Caco-2 (cell line): Measurements from ENCODE around the gene RBM4B. TPM values are rescaled to one million over a fixed set of nuclear protein-coding genes. Genes with fewer than 3 reads are reported as not detected.

ENCODE experiments used
- BruUV-seq: library from RNA; stranded (reverse); fragments of 400-500 nt; replicated peaks from 2 replicates; lab custom pipeline; 2021; lab: Mats Ljungman, UMichigan
- CTCF ChIA-PET: fragments of 300-600 bp; sonication (Branson Sonifier 250); formaldehyde crosslinking; loops from one replicate; lab custom pipeline; 2022; ENCODE audit warnings: antibody characterized with exemption; lab: Charles Lee
- POLR2A ChIA-PET: fragments of 300-600 bp; sonication (Branson Sonifier 250); formaldehyde crosslinking; loops from one replicate; lab custom pipeline; 2022; ENCODE audit warnings: antibody characterized with exemption; lab: Charles Lee
- DNase-seq, 2 experiments: peaks; one replicate each; pipeline versions ENCODE4 v3.0.0 to v3.0.0-alpha.2; 2020 to 2022
- H3K27me3 ChIP-seq: replicated peaks from 2 replicates; pipeline ENCODE4 v1.6.0; 2011; ENCODE audit warnings: low read length; ENCODE audit not compliant: control insufficient read depth, insufficient read depth
- H3K36me3 ChIP-seq: 2 replicates; pipeline ENCODE4 v1.5.1; 2011; ENCODE audit warnings: low read length; ENCODE audit not compliant: control insufficient read depth, insufficient read depth
- H3K4me1 ChIP-seq: fragments of 250-450 bp; sonication (Bioruptor Pico); 2 replicates; pipeline ENCODE4 v1.5.1; 2020; ENCODE audit warnings: mild to moderate bottlenecking
- H3K4me3 ChIP-seq: 2 replicates; pipeline ENCODE4 v1.5.1; 2011; ENCODE audit warnings: low read depth, mild to moderate bottlenecking, control low read depth, low read length
- H3K9me3 ChIP-seq: fragments of 250-450 bp; sonication (Bioruptor Pico); 2 replicates; pipeline ENCODE4 v1.5.1; 2020; ENCODE audit warnings: mild to moderate bottlenecking, moderate library complexity
- H3K27ac Mint-ChIP-seq: one replicate; pipeline ENCODE4 v1.8.0; 2022; ENCODE audit warnings: mixed read lengths; ENCODE audit not compliant: unreplicated experiment
- H3K27me3 Mint-ChIP-seq: one replicate; pipeline ENCODE4 v1.8.0; 2022; ENCODE audit warnings: mixed read lengths; ENCODE audit not compliant: insufficient read depth, unreplicated experiment
- H3K36me3 Mint-ChIP-seq: one replicate; pipeline ENCODE4 v1.8.0; 2022; ENCODE audit warnings: mild to moderate bottlenecking, mixed read lengths; ENCODE audit not compliant: insufficient read depth, unreplicated experiment
- H3K4me1 Mint-ChIP-seq: one replicate; pipeline ENCODE4 v1.8.0; 2022; ENCODE audit warnings: low read depth, mixed read lengths; ENCODE audit not compliant: unreplicated experiment
- H3K4me3 Mint-ChIP-seq: one replicate; pipeline ENCODE4 v1.8.0; 2022; ENCODE audit warnings: mild to moderate bottlenecking, moderate library complexity, mixed read lengths; ENCODE audit not compliant: unreplicated experiment
- H3K9me3 Mint-ChIP-seq: one replicate; pipeline ENCODE4 v1.8.0; 2022; ENCODE audit warnings: mixed read lengths; ENCODE audit not compliant: unreplicated experiment
- intact Hi-C: fragments of 100-400 bp; cut with micrococcal nuclease; formaldehyde crosslinking; loops from one replicate; pipeline ENCODE4 v1.10.0; 2022; ENCODE audit not compliant: unreplicated experiment
- total RNA-seq: library from RNA; stranded (reverse); gene quantifications from 2 replicates; pipeline ENCODE4 v1.2.3, GENCODE V29; 2022
- TF ChIP-seq, protein P1 (sequence below), 2 experiments: fragments of 200-600 bp in 1 of 2; IDR thresholded peaks; 1 replicate in 1 of 2; 2 replicates in 1 of 2; pipeline versions ENCODE4 v1.5.1 to v1.8.0; 2011 to 2022; ENCODE audit warnings: antibody characterized with exemption in 1 of 2, control low read depth in 1 of 2, inconsistent platforms in 1 of 2, low read depth in 1 of 2, low read length in 1 of 2, mild to moderate bottlenecking in 1 of 2, moderate library complexity in 1 of 2; ENCODE audit not compliant: insufficient read depth in 1 of 2, severe bottlenecking in 1 of 2, unreplicated experiment in 1 of 2

The RBM4B gene
- total RNA-seq, 1 experiment from 2014 or later = 45.8 TPM

DNA sequence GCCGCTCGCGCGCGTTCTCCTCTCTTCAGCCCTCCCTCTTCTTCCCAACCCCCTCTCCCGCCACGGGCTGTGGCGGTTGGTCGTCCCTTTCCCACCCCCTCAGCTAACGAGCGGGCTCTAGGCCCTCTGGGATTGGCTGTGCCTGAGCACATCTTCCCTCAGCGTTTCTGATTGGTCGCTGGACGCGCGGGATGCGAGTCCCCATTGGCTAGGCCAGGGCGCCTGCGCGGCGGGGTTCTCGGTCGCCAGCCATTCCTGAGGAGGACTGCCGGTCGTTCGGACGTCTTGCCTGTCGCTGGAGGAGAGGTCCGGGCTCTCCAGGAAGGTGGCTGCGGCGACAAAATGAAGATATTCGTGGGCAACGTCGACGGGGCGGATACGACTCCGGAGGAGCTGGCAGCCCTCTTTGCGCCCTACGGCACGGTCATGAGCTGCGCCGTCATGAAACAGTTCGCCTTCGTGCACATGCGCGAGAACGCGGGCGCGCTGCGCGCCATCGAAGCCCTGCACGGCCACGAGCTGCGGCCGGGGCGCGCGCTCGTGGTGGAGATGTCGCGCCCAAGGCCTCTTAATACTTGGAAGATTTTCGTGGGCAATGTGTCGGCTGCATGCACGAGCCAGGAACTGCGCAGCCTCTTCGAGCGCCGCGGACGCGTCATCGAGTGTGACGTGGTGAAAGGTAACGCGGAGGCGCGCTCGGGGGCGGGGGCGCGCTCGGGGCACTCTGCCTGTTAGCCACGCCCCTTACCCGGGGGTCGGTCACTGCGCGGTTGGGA is 61.1 kb downstream of the RBM4B start, which contains the start of gene RBM14:
Gene RBM14, plus strand, starts transcription at position 252 of the 776 bp plus-strand sequence. Its CDS starts 91 bp downstream, at position 343.
- Histone ChIP-seq H3K27me3 (no peaks in the 10 kb centered on the region), H3K9me3 (no peaks in the 10 kb centered on the region), H3K4me3 (peak within 1 kb of the TSS; percentile 57), H3K4me1 (peaks cover 17% of the 10 kb centered on the region), H3K36me3 (0 out of 2 replicates have a peak, but pooled peaks cover 2% of the 10 kb centered on the region)
- no peaks in the 10 kb centered on the region for H3K27me3 Mint-ChIP-seq
- H3K4me1 Mint-ChIP-seq = peaks cover 25% of the 10 kb centered on the region
- ChIA-PET POLR2A (interaction anchor here (0.5 to 2.5 kb wide), 45 partner anchors 9 to 780 kb away, joined by 3 to 160 read pairs (median 5); partner anchors contain the start of genes ACTN3, CCDC87, CCS and DPP3), CTCF (interaction anchor here (0.6 to 2.2 kb wide), 8 partner anchors 9 to 137 kb away, joined by 3 to 12 read pairs (median 7); partner anchors contain the start of genes CCDC87, CCS, DPP3 and RBM4)
- intact Hi-C loops = loop anchor here (1.0 to 5.0 kb wide), 5 partner anchors 22 to 136 kb away; partner anchors contain the start of genes ACTN3, CCDC87, CCS and DPP3
- DNase-seq = peak; percentile 100
- H3K36me3 Mint-ChIP-seq = peaks cover 59% of the 10 kb centered on the region
- TF ChIP-seq, protein P1, sequence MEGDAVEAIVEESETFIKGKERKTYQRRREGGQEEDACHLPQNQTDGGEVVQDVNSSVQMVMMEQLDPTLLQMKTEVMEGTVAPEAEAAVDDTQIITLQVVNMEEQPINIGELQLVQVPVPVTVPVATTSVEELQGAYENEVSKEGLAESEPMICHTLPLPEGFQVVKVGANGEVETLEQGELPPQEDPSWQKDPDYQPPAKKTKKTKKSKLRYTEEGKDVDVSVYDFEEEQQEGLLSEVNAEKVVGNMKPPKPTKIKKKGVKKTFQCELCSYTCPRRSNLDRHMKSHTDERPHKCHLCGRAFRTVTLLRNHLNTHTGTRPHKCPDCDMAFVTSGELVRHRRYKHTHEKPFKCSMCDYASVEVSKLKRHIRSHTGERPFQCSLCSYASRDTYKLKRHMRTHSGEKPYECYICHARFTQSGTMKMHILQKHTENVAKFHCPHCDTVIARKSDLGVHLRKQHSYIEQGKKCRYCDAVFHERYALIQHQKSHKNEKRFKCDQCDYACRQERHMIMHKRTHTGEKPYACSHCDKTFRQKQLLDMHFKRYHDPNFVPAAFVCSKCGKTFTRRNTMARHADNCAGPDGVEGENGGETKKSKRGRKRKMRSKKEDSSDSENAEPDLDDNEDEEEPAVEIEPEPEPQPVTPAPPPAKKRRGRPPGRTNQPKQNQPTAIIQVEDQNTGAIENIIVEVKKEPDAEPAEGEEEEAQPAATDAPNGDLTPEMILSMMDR (IDR thresholded peaks at IDR 0.05; ENCODE audit: insufficient read depth in 1 of 2, low read depth in 1 of 2, low read length in 1 of 2, severe bottlenecking in 1 of 2, unreplicated experiment in 1 of 2) = no peak
- H3K9me3 Mint-ChIP-seq = no peaks in the 10 kb centered on the region
- H3K4me3 Mint-ChIP-seq = peak within 1 kb of the TSS; percentile 94
- BruUV-seq = no TSS peak
- peak within 1 kb of the TSS; percentile 99 for H3K27ac Mint-ChIP-seq

Other genes starting within 250 kb of the RBM4B start
- 201 and 206 TPM in 2 replicates for gene MRPL11, start 239.0 kb downstream of the RBM4B start, total RNA-seq
- 21.0 and 21.1 TPM in 2 replicates for gene PELI3, start 211.0 kb downstream of the RBM4B start, total RNA-seq
- 106 TPM in 2 replicates for gene DPP3, start 197.5 kb downstream of the RBM4B start, total RNA-seq
- 47.1 and 50.0 TPM in 2 replicates for gene BBS1, start 167.3 kb downstream of the RBM4B start, total RNA-seq
- 25.1 and 26.9 TPM in 2 replicates for gene ZDHHC24, start 131.8 kb downstream of the RBM4B start, total RNA-seq
- 0.16 TPM in 1 of 2 replicates, not detected in the other for gene ACTN3, start 131.0 kb downstream of the RBM4B start, total RNA-seq
- gene CTSF, start 109.3 kb downstream of the RBM4B start, total RNA-seq = not detected in 2 replicates
- 1.0 TPM in 2 replicates for gene CCDC87, start 84.8 kb downstream of the RBM4B start, total RNA-seq
- gene CCS, start 84.7 kb downstream of the RBM4B start, total RNA-seq = 52.9 and 54.0 TPM in 2 replicates
- 160 and 173 TPM in 2 replicates for gene RBM14, start 61.3 kb downstream of the RBM4B start, total RNA-seq
- 257 and 273 TPM in 2 replicates for gene RBM4, start 39.2 kb downstream of the RBM4B start, total RNA-seq
- gene SPTBN2, start 51.3 kb upstream of the RBM4B start, total RNA-seq = 37.6 and 45.0 TPM in 2 replicates
- gene RCE1, start 165.6 kb upstream of the RBM4B start, total RNA-seq = 57.6 and 60.7 TPM in 2 replicates
- 14.1 and 17.3 TPM in 2 replicates for gene LRFN4, start 179.2 kb upstream of the RBM4B start, total RNA-seq